ENCODE results near the gene FGFRL1. TPM values are rescaled to one million over a fixed set of nuclear protein-coding genes. Genes with fewer than 3 reads are reported as not detected.
A peak's percentile ranks its signal among the peaks of the same experiment; 100 is the strongest.

Gene FGFRL1
- total RNA-seq, 1 experiment from 2014 or later = 28.5 TPM

DNA sequence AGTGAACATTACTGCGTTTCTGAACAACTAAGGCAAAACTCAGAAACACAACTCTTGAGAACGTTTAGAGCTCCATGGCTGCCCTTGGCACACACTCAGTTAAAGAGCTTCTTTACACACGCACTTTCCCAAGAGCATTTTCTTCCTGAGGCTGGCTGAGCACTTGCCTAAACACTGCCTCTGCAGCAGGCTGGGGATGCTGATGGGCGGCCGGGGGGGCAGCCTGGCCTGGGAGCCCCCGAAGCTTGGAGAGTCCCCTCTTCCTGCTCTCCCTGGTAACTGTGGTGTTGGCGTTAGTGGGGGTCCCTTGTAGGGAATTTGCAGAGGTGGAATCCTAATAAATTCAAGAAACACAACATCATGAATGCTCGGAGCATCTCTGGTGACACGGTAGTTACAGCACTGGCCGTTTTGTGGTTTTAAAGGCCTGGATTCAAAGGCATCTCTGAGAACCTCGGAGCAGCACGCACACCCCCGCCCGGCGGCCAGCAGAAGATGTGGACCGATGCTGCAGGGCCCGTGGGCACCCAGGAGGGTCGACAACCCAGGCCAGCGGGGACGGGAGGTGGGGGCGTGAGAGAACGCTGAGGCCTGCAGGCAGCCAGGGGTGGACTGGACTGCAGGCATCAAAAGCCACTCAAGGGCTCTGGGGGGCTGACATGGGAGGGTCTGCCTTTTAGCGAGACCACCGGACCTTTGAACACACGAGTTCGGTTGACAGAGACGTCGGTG is 45.4 kb downstream of the FGFRL1 start:
- in situ Hi-C loops (cut with HindIII; ENCODE audit: low sequenced_read_pairs) = no loop called here
- DNase-seq (ENCODE audit: low spot score) = no peak

DNA sequence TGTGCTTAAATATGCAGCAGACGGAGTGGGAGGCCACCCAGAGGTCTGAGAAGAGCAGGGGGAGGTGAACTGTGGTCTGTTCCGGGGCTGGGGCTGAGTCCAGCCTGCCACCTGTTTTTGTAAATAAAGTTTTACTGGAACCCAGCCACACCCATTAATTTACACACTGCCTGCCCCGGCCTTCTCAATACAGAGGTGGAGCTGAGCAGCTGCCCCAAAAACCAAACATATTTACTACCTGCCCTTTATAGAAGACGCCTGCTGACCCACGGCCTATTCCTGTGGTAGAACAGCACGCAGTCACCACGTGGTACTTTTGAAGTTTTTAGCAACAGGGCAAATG is 45.9 kb downstream of the FGFRL1 start:
- in situ Hi-C loops (cut with HindIII; ENCODE audit: low sequenced_read_pairs) = no loop called here

DNA sequence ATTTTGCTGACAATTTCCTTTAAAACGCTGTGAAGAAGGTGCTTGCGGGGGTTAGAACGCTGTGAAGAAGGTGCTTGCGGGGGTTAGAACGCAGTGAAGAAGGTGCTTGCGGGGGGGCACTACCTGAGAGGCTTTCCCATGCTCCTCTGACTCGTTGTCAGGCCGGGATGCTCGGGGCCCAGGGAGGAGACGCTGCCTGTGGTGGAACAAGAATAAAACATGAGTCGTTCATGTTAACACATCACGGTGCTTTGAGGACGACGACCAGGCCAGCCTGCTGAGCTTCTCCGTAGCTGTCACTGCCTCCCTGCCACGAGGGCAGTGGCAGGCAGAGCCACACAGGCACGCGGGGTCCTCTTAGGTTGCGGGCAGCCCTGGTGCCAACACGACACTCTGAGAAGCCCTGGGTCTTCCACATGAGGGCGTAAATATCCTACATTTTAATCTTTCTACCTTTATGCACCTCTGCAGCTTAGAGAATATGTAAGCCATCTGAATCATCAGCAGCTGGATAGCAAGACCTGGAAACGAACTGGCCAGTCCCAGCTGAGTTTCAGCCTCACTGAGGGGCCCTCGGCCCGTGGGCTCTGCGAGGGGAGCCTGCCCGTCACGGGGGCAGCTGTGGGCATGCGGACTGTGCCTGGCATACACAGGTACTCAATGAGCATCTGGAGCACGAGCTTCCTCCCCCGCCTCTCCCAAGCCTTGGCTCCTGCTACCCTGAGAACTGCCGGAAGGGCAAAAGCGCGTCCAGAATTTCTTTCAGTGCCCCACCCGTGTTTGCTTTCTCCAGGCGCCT is 47.0 kb downstream of the FGFRL1 start:
- DNase-seq (ENCODE audit: low spot score) = no peak
- in situ Hi-C loops (cut with HindIII; ENCODE audit: low sequenced_read_pairs) = no loop called here

More for the DNA sequence above, 45.9 kb downstream of the FGFRL1 start:
- DNase-seq (ENCODE audit: low spot score) = no peak

DNA sequence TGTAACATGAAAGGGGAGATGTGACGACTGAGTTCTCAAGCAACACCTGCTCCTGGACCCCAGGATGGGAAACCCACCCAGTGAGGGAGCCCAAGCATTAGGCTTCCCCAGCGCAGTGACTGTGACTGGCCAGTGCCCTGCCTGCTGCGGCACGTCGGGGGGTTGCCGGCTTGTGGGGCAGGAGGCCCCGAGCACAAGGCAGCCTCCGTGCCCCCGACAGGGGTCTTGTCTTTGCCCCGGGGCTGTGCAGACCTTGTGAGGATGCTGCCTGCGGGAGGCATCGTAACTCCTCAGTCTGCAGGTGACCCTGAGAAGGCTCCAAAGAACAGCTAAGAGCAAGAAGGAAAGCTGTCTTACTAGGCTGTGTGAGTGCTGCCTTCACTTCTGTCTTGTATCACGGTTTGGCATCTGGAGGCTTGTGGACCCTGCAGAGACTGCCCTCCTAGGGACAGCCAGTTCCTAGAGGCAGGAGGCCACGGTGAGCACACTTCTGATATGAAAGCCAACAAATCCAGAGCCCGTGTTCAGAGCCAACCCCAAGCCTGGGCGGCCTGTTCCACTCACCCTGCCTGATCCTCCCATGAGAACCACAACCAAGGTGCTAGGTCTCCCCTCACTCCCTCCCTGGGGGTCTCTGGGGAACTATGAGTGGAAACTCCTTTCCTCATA is 47.7 kb downstream of the FGFRL1 start:
- no peak for DNase-seq (ENCODE audit: low spot score)
- in situ Hi-C loops (cut with HindIII; ENCODE audit: low sequenced_read_pairs) = no loop called here

DNA sequence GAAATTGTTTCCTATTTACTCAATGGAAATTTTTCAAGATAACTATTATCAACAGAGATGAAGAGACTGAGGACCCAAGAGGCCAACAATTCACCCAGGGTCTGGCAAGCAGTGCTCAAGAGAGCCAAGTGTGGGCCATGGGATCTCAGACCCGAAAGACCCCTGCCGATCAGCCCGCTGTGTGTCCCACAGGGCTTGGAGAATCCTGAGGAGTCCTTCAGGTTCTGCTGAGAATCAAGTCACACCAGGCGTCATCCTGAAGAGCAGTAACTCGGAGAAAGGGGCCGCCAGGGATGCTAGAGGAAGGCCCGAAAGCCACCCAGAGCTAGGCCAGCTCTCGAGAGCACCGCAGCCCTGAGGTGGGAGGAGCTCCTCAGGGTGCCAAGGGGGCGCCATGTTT is 48.7 kb downstream of the FGFRL1 start:
- in situ Hi-C loops (cut with HindIII; ENCODE audit: low sequenced_read_pairs) = no loop called here
- no peak for DNase-seq (ENCODE audit: low spot score)

DNA sequence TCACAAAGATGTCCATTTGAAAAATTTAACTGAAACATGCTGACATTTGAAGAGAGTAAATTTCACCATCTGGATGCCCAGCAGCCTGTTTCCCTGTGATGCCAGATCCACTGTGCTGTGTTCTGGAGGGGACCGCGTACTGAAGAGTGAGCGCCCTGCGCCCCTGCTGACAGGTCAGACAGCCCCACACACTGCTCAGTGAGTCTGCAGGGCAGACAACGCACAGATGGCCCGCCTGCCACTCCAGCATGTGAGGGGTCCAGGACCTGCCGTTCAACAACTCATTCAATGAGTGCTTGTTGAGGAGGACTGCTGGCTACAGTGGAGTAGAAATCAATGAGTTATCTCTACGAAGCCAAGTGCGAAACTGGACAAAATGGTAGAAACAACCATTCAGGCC is 49.2 kb downstream of the FGFRL1 start:
- in situ Hi-C loops (cut with HindIII; ENCODE audit: low sequenced_read_pairs) = no loop called here
- no peak for DNase-seq (ENCODE audit: low spot score)

DNA sequence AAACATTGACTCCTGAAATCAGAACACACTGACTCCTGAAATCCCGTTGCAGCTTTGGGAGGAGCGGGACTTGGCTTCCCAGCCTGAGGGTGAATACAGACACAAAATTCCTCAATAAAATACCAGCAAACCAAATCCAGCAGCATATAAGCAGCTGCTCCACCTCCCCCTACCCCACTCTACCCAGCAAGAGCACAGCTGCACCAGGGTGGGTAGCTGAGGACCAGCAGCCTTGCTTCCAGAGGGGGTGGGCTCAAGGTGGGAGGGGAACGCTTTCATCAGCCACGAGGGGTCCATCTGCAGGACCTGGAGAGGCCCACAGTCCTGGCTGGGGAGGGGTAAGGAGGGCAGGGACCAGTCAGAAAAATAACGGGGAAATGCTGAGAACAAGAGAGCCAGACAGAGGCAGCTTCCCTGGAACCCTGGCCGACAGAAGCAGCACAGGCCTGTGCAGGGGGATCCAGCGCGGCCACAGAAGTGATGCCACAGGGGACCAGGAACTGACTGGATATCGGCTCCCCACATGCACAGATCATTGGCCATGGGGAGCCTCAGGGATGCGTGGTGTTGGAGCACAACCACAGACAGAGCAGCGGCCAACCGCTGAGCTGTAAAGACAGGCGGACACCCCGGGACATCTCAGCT is 49.8 kb downstream of the FGFRL1 start:
- in situ Hi-C loops (cut with HindIII; ENCODE audit: low sequenced_read_pairs) = no loop called here
- no peak for DNase-seq (ENCODE audit: low spot score)

DNA sequence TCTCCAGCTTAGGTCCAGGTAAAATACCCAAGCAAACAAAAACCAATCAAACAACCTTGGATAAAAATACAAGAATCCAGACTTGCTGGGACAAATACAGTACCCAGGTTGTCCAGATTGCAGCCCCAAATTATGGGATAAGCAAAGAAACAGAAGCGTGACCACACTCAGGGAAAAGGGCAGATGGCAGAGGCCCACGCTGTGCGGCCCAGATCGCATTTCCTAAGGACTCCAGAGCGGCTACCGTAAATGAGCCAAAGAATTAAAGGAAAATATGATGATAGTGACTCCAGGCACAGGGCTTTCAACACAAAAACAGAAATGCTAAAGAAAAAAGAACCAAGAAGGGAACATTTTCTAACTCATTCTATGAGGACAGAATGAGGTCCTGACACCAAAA is 50.3 kb downstream of the FGFRL1 start:
- in situ Hi-C loops (cut with HindIII; ENCODE audit: low sequenced_read_pairs) = no loop called here
- DNase-seq (ENCODE audit: low spot score) = peak; percentile 60

DNA sequence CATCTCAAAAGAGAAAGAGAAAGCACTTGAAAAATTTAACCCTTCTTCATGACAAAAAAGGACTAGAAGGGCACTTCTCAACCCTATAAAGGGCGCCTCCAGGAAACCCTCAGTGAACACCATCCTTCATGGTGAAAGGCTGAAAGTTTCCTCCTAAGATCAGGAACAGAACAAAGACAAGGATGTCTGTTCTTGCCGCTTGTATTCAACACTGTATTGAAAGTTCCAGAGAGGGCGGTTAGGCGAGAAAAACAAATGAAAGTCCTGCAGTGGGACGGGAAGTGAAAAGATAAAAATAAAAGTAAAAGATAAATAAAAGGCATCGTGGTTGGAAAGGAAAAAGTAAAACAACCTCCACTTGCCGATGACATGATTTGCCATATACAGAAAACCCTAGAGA is 51.0 kb downstream of the FGFRL1 start:
- no peak for DNase-seq (ENCODE audit: low spot score)
- in situ Hi-C loops (cut with HindIII; ENCODE audit: low sequenced_read_pairs) = no loop called here

DNA sequence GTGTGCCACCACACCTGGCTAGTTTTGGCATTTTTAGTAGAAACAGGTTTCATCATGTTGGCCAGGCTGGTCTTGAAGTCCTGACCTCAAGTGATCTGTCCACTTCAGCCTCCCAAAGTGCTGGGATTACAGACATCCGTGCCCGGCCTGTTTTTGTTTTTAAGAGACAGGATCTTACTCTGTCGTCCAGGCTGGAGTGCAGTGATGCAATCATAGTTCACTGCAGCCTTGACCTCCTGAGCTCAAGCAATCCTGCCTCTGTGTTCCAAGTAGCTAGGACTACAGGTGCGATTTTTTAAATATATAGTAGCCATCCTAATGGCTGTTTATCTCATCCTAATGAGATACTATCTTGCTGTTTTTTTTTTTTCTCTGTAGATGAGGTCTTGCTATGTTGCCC is 54.3 kb downstream of the FGFRL1 start:
- in situ Hi-C loops (cut with HindIII; ENCODE audit: low sequenced_read_pairs) = no loop called here
- no peak for DNase-seq (ENCODE audit: low spot score)

DNA sequence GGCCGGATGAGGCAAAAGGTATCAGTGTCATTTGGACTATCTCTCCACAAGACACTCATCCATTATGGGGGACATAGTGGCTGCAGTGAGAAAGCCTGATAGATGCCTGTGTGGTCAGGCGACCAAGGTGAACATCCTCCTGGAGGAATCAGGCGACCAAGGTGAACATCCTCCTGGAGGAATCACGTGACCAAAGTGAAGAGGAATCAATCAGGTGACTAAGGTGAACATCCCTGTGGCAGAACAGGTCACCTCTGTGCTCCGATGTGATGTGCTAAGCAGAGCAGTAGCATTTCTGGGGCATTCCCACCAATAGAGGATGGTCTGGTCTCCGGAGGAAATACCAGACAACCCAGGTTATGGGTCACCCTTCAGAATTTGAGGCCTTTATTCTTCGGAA is 58.0 kb downstream of the FGFRL1 start:
- DNase-seq (ENCODE audit: low spot score) = no peak
- in situ Hi-C loops (cut with HindIII; ENCODE audit: low sequenced_read_pairs) = no loop called here

DNA sequence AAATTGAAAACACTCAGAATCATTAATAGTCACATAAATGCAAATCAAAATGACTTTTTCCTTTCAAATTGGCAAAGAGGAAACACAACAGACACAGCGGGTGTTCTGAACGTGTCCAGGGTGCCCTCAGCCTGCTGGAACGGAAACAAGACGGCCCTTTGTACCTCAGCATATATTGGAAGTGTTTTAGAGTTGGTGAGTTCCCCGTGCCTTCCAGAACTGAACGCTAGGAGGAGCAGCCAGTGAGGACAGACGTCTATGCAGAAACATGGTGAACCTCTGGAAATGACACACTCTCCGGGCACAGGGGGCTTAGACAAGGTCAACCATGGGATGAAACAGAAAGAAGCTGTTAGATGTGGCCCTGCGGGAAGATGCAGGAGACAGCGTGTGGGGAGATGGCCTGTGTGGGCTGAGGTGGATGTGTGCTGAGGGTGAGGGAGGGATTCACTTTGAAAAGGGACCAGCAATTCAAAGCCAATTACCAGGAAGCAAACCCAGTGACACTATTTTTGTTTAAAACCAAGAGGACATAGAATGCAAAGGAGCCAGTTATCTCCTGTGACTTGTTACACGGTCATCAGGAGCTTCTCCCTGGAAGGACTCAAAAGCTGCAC is 61.5 kb downstream of the FGFRL1 start:
- DNase-seq (ENCODE audit: low spot score) = peak; percentile 51
- in situ Hi-C loops (cut with HindIII; ENCODE audit: low sequenced_read_pairs) = no loop called here

DNA sequence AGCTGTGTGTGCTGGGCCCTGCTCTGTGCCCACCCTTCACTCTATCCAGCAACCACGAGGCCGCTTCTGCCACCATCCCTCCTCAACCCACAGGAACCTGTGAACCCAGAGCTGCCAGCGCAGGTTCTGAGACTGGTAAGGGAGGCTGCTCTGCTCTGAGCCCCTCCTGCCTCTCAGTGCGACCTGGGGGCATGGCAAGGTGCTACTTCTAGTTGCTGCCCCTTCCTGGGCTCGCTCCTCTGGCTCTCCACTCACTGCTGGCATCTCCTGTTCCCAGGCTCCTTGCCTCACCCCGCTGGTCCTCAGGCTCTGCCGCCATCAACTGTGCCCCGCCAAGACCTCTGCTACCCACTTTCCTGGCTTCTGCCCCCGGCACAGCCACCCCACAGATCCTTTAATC is 62.7 kb downstream of the FGFRL1 start:
- in situ Hi-C loops (cut with HindIII; ENCODE audit: low sequenced_read_pairs) = no loop called here
- DNase-seq (ENCODE audit: low spot score) = no peak

DNA sequence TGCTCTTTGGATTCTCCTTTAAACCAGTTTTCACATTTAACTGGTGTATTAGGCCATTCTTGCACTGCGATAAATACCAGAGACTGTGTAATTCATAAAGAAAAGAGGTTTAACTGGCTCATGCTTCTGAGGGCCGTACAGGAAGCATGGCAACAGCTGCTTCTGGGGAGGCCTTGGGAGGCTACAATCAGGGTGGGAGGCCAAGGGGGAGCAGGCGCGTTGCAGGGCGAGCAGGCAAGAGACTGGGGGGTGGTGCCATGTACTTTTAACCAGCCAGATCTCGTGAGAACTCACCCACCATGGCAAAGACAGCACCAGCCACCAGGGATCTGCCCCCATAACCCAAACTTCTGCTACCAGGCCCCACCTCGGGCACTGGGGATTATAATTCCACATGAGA is 63.8 kb downstream of the FGFRL1 start:
- in situ Hi-C loops (cut with HindIII; ENCODE audit: low sequenced_read_pairs) = no loop called here
- no peak for DNase-seq (ENCODE audit: low spot score)

DNA sequence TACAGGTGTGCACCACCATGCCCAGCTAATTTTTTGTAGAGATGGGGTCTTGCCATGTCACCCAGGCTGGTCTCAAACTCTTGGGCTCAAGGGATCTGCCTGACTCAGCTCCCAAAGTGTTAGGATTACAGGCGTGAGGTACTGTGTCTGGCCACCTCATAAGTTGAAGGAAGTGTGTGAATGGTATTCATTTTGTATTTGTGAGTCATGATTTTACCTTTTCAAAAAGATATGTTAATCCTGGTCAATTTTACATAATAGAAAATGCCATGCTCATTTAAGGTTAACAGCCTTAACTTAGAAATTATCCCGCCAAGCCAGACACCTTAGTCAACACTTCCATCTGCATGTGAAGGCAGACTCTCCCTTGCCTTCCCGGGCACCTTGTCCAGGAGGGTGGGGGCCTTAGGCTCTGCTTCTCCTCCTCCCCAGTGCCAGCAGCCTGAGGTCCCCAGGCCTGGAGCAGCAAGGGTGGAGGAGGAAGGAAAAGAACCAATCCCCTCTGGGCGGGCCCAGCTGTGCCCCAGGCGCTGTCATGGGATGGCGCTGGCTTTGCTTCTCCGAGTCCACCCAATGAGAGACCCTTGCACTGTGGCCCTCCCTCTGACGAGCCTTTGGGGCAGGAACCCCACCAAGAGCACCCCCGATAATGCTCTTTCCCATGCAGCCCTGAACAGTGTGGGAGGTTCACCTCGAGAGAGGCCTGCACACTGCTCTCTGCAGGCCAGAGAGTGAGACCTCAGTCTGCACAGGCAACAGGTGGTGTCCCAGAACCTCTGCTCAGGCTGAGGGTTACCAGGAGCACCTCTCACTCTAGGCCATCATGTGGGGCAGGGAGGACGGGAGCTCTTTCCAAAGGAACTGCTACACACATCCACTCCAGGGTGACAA is 64.6 kb downstream of the FGFRL1 start:
- no peak for DNase-seq (ENCODE audit: low spot score)
- in situ Hi-C loops (cut with HindIII; ENCODE audit: low sequenced_read_pairs) = no loop called here

All from G401 (cell line).